Kidney (tissue), 14 donors: ENCODE measurements around the gene NRM. TPM values are rescaled to one million over a fixed set of nuclear protein-coding genes. Genes with fewer than 3 reads are reported as not detected.

Experiments used
- DNase-seq, 5 donors: peaks; one replicate each; pipeline ENCODE4 v3.0.0-alpha.2; 2013 to 2020
- FAIRE-seq: peaks from 2 replicates; lab custom pipeline; 2012; peaks lifted over from hg19 to GRCh38; lab: Jason Lieb, UNC
- H3K27ac ChIP-seq, 2 donors: one replicate each; pipeline ENCODE4 v1.7.0; 2013; ENCODE audit warnings: low read depth in 2 of 2, low read length in 2 of 2, inconsistent platforms in 1 of 2
- H3K27me3 ChIP-seq: one replicate; pipeline ENCODE4 v1.7.1; 2013; ENCODE audit warnings: low read length, inconsistent platforms; ENCODE audit not compliant: control insufficient read depth, insufficient read depth
- H3K36me3 ChIP-seq, 3 donors: one replicate each; pipeline versions ENCODE4 v1.7.0 to v1.7.1; 2013; ENCODE audit warnings: low read length in 3 of 3, control low read depth in 1 of 3, inconsistent platforms in 1 of 3; ENCODE audit not compliant: insufficient read depth in 3 of 3, control insufficient read depth in 2 of 3
- H3K4me1 ChIP-seq, 3 donors: one replicate each; pipeline versions ENCODE4 v1.7.0 to v1.7.1; 2013; ENCODE audit warnings: low read length in 3 of 3, inconsistent platforms in 1 of 3, low read depth in 1 of 3; ENCODE audit not compliant: control insufficient read depth in 2 of 3, insufficient read depth in 2 of 3
- H3K4me3 ChIP-seq, 3 donors: one replicate each; pipeline versions ENCODE4 v1.7.0 to v1.8.1; 2013; ENCODE audit warnings: low read length in 3 of 3, control low read depth in 1 of 3, inconsistent platforms in 1 of 3
- H3K9ac ChIP-seq, 3 donors: one replicate each; pipeline versions ENCODE4 v1.7.0 to v1.7.1; 2013; ENCODE audit warnings: low read length in 3 of 3, control low read depth in 1 of 3, inconsistent platforms in 1 of 3
- H3K9me3 ChIP-seq, 3 donors: one replicate each; pipeline versions ENCODE4 v1.7.0 to v1.7.1; 2013; ENCODE audit warnings: low read length in 3 of 3, control low read depth in 1 of 3, inconsistent platforms in 1 of 3; ENCODE audit not compliant: control insufficient read depth in 2 of 3, insufficient read depth in 1 of 3
- intact Hi-C: fragments of 100-400 bp; cut with DNase I; formaldehyde crosslinking; loops from one replicate; pipeline ENCODE4 v1.11.1; 2022
- polyA plus RNA-seq: library from polyadenylated mRNA; stranded (reverse); fragments of 350-450 nt; fragmentation: Illumina TruSeq; extraction: RNeasy Lipid Tissue Mini Kit (QIAGEN cat#74804); gene quantifications from one replicate; pipeline ENCODE4 v1.2.3, GENCODE V29; 2014; ENCODE audit warnings: low read depth, low replicate concordance; ENCODE audit not compliant: insufficient read depth
- total RNA-seq: library from RNA; stranded (reverse); fragmentation: NEBNext Ultra II Directional; extraction: Animal tissue kit (Norgen Biotek cat#: 25700); gene quantifications from one replicate; pipeline ENCODE4 v1.2.1, GENCODE V29; 2021
- TF ChIP-seq, protein P1 (sequence below): IDR thresholded peaks from 3 replicates; pipeline ENCODE4 v1.5.1; 2012; ENCODE audit warnings: mild to moderate bottlenecking, moderate library complexity, borderline replicate concordance; ENCODE audit not compliant: insufficient read depth; ENCODE audit errors: extremely low read depth
- donor health status: control.
- donor health status: control.
- donor health status: control.
- donor health status: control.
- donor health status: control.
- donor health status: DM: yes; HTN: yes; CAD: no.
- donor health status: Normal renal cell carcinoma (clear cell type).

The NRM gene
- total and polyA plus RNA-seq, 2 donors from 2014 or later = 14.2 TPM

DNA sequence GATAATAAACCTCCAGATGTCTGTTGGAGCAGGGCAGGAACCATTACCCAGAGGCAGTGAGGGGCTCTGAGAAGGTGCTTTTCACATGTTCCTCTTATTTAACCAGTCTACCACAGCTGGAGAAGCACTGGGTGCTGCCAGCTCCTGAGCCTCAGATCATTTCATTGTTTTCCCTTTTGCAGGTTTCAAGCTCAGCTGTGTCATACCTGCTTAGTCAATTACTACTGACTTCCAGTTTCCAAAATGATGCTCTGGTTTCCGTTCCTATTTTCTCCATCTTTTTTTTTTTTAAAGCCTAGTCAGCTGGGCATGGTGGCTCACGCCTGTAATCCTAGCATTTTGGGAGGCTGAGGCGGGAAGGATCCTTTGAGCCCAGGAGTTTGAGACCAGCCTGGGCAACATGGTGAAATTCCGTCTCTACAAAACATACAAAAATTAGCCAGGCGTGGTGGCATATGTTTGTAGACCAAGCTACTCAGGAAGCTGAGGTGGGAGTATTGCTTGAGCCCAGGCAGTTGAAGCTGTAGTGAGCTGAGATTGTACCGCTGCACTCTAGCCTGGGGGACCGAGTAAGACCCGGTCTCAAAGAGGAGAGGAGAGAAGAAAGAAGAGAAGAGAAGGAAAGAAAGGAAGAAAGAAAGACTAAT, 45.0 kb upstream of the NRM start:
- Histone ChIP-seq H3K27me3 (no peaks in the 10 kb centered on the region), H3K4me3 (no peak overlapping the region), H3K9ac (no peak overlapping the region), H3K36me3 (peaks cover 16 to 45% (median 23%) of the 10 kb centered on the region in 3 donors), H3K9me3 (no peaks in the 10 kb centered on the region), H3K4me1 (peaks cover 0 to 21% (median 16%) of the 10 kb centered on the region in 3 donors), H3K27ac (no peak overlapping the region)
- intact Hi-C loops = loop anchor here (10.0 kb wide), 1 partner anchor 149 kb away; the partner anchor contains the start of gene DDR1
- TF ChIP-seq, protein P1, sequence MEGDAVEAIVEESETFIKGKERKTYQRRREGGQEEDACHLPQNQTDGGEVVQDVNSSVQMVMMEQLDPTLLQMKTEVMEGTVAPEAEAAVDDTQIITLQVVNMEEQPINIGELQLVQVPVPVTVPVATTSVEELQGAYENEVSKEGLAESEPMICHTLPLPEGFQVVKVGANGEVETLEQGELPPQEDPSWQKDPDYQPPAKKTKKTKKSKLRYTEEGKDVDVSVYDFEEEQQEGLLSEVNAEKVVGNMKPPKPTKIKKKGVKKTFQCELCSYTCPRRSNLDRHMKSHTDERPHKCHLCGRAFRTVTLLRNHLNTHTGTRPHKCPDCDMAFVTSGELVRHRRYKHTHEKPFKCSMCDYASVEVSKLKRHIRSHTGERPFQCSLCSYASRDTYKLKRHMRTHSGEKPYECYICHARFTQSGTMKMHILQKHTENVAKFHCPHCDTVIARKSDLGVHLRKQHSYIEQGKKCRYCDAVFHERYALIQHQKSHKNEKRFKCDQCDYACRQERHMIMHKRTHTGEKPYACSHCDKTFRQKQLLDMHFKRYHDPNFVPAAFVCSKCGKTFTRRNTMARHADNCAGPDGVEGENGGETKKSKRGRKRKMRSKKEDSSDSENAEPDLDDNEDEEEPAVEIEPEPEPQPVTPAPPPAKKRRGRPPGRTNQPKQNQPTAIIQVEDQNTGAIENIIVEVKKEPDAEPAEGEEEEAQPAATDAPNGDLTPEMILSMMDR = no peak
- no peak for FAIRE-seq
- DNase-seq = peak in 1 of 5 donors; percentile 18

DNA sequence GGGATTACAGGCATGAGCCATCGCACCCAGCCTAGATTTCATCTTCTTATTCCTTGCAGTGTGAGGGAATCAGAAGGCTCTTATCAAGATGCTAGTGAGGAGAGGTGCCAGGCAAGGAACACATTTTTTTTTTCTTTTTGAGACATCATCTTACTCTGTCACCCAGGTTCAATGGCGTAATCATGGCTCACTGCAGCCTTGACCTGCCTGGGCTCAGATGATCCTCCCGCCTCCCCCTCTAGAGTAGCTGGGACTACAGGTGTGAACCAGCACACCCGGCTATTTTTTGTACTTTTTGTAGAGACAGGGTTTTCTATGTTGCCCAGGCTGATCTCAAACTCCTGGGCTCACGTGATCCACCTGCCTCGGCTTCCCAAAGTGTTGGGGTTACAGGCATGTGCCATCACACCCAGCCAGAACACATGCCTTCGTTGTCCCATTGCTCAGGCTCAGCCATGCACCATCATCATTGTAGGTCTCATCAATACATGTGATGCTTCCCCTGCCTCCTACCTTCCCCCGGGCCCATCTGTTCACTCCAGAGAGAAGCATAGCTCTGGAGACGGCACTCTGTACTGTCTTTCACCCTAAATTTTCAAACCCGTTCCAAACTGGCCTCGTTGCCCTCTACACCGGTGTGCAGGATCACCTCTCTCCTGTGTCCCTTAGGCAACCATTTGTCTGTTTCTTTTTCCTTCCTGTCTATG, 41.6 kb upstream of the NRM start:
- no peak for FAIRE-seq
- intact Hi-C loops = loop anchor here (5.0 to 10.0 kb wide), 2 partner anchors 55 to 152 kb away; partner anchors contain the start of gene DDR1

DNA sequence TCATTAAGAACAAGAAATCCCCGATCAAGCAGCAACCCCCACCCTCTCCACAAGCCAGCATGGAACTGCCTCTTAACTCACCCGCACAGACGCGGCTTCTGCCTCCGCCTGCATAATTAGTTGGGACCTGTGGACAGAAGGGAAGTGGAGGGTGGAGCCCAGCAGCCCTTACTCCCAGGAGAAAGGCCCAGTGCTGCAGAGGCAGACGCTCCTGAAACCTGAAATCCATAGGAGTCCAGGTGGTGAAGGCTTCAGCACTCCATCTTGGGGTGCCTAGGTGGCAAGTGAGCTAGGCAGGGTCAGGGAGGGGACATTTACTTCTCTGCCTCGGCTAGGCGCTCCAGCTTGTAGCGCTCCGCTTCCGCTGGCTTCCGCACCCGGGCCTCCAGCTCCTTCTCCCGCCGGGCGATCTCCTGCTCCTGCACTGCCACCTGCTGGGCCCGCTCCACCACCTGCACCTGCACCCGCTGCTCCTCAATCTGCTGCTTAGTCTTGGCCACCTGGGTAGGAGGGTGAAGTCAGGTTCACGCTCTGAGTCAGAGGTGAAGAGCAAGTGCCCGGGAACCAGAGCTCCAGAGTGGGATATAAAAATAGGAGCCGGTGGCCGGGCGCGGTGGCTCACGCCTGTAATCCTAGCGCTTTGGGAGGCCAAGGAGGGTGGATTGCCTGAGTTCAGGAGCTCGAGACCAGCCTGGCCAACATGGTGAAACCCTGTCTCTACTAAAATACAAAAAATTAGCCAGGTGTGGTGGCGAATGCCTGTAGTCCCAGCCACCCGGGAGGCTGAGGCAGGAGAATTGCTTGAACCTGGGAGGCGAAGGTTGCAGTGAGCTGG, 40.0 kb upstream of the NRM start:
- no peak for FAIRE-seq
- Histone ChIP-seq H3K9me3 (no peaks in the 10 kb centered on the region), H3K27me3 (no peaks in the 10 kb centered on the region), H3K4me1 (peaks cover 0 to 11% (median 0%) of the 10 kb centered on the region in 3 donors), H3K27ac (no peak overlapping the region), H3K36me3 (peaks cover 8 to 53% (median 22%) of the 10 kb centered on the region in 3 donors), H3K9ac (peak overlapping the region in 2 of 3 donors; percentile 34 to 59), H3K4me3 (peak overlapping the region in 1 of 3 donors; percentile 19)
- DNase-seq = peak; percentile 89 to 92 (median 90)
- TF ChIP-seq, protein P1 = peak; percentile 76
- intact Hi-C loops = loop anchor here (5.0 to 10.0 kb wide), 2 partner anchors 54 to 154 kb away; partner anchors contain the start of gene DDR1

More for the DNA sequence above, 41.6 kb upstream of the NRM start:
- H3K27me3 ChIP-seq = no peaks in the 10 kb centered on the region
- DNase-seq = peak in 1 of 5 donors; percentile 24
- TF ChIP-seq, protein P1 = no peak
- H3K4me3 ChIP-seq = no peak overlapping the region
- H3K27ac ChIP-seq = no peak overlapping the region
- no peak overlapping the region for H3K9ac ChIP-seq
- peaks cover 0 to 12% (median 0%) of the 10 kb centered on the region in 3 donors for H3K4me1 ChIP-seq
- peaks cover 6 to 52% (median 22%) of the 10 kb centered on the region in 3 donors for H3K36me3 ChIP-seq
- H3K9me3 ChIP-seq = no peaks in the 10 kb centered on the region
